Central memory CD4-positive, alpha-beta T cell (primary cell): Measurements from ENCODE around the gene PRR15L.

Experiments used
- DNase-seq: peaks from one replicate; pipeline ENCODE4 v3.0.0; 2022

PRR15L gene

GRCh38 chr17:47987240-47987835 is 29.7 kb upstream of the PRR15L start:
- DNase-seq = no peak

GRCh38 chr17:47986520-47986919 is 28.8 kb upstream of the PRR15L start:
- no peak for DNase-seq

- no peak for DNase-seq
These were observed 26.0 kb upstream of the PRR15L start for GRCh38 chr17:47983492-47984223.

GRCh38 chr17:47982645-47983390 is 25.1 kb upstream of the PRR15L start:
- DNase-seq = no peak

GRCh38 chr17:47982091-47982617 is 24.5 kb upstream of the PRR15L start:
- no peak for DNase-seq

- DNase-seq = no peak
These were observed 23.8 kb upstream of the PRR15L start for GRCh38 chr17:47981462-47981861.

GRCh38 chr17:47980541-47980940 is 22.9 kb upstream of the PRR15L start:
- no peak for DNase-seq

GRCh38 chr17:47978324-47978723 is 20.6 kb upstream of the PRR15L start:
- peak; percentile 26 for DNase-seq

GRCh38 chr17:47975823-47976205 is 18.1 kb upstream of the PRR15L start:
- DNase-seq = no peak

- no peak for DNase-seq
These were observed 17.6 kb upstream of the PRR15L start for GRCh38 chr17:47975189-47975822.

GRCh38 chr17:47973541-47973940 is 15.9 kb upstream of the PRR15L start:
- no peak for DNase-seq

- peak; percentile 96 for DNase-seq
These were observed 13.2 kb upstream of the PRR15L start, which contains the start of gene CDK5RAP3 for GRCh38 chr17:47970725-47971499. Gene CDK5RAP3 (plus strand): TSS chr17:47971113. CDS start chr17:47971147, 34 bp downstream.

- no peak for DNase-seq
These were observed 12.4 kb upstream of the PRR15L start for GRCh38 chr17:47969930-47970724.

- DNase-seq = no peak
These were observed 11.2 kb upstream of the PRR15L start for GRCh38 chr17:47968836-47969235.

GRCh38 chr17:47967607-47968252 is 10.0 kb upstream of the PRR15L start:
- DNase-seq = no peak

- DNase-seq = no peak
These were observed 8.4 kb upstream of the PRR15L start for GRCh38 chr17:47966079-47966519.

- no peak for DNase-seq
These were observed 7.2 kb upstream of the PRR15L start for GRCh38 chr17:47964856-47965255.

- no peak for DNase-seq
These were observed 5.2 kb upstream of the PRR15L start for GRCh38 chr17:47962901-47963300.

GRCh38 chr17:47961406-47961805 is 3.7 kb upstream of the PRR15L start:
- DNase-seq = no peak

- DNase-seq = no peak
These were observed 2.4 kb upstream of the PRR15L start for GRCh38 chr17:47959825-47960655.
